HG02884 (cell line): ENCODE data around the gene MTARC1.

Experiments
- ATAC-seq: cut with Tn5 transposase; IDR thresholded peaks from one replicate; pipeline ENCODE4 v1.9.1; 2021; ENCODE audit warnings: mild to moderate bottlenecking, moderate library complexity; ENCODE audit not compliant: unreplicated experiment

Gene MTARC1

GRCh38 chr1:220827445-220828178, 40.9 kb downstream of the MTARC1 start:
- ATAC-seq = no peak

- no peak for ATAC-seq
Measured at GRCh38 chr1:220828179-220828490, 41.4 kb downstream of the MTARC1 start.

DNA sequence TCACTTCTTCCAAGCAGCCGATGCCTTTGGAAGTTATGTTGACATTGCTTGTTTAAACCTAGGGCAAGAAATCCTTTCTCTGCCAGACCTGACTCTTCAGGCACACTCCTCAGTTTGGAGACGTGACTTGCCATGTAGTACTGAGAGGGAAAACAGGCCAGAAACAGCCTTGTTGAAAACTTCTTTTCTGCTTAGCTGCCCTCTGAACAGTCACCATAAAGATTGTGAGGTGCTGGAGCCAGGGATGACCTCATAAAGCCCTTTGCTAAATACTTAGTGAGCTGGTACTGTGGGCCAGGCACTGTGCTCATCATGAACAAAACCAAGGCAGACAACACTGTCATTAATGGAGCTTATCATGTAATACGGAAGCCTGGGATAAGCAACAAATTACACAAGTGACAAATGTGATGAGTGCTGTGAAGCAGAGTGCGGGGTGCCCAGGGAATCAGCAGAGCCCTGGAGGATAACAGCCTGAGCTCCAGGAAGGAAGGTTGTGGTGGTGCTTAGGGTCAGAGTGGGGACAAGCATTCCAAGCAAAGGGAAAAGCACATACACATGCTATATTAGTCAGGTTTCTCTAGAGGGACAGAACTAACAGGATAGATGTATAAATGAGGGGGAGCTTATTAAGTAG, 42.4 kb downstream of the MTARC1 start:
- ATAC-seq = no peak

GRCh38 chr1:220833436-220833835, 46.7 kb downstream of the MTARC1 start:
- ATAC-seq = no peak

- ATAC-seq = no peak
Measured at GRCh38 chr1:220834155-220834870, 47.6 kb downstream of the MTARC1 start.
